Measurements from ENCODE around the gene GPR142.

Gene GPR142

DNA sequence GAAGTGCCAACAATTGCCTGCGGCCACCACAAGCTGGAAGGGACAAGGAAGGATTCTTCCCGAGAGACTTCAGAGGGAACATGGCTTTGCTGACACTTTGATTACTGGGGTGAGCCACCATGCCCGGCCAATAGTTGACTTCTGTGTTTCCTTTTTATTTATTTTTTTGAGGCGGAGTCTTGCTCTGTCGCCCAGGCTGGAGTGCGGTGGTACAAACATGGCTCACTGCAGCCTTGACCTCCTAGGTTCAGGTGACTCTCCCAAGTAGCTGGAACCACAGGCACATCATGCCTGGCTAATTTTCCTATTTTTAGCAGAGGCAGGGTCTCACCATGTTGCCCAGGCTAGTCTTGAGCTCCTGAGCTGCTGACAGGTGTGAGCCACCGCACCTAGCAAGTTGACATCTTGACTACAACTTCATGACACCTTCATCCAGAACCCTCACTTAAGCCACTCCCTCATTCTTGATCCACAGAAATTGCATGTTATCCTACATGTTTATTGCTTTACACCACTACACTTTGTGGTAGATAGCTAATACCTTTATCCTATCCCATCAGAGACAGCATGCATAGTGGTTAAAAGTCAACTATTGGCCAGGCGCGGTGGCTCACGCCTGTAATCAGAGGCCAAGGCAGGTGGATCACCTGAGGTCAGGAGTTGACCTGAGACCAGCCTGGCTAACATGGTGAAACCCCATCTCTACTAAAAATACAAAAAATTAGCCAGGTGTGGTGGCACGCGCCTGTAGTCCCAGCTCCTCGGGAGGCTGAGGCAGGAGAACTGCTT lies 48.5 kb downstream of the GPR142 start:
- no peak overlapping the region for H3K4me3 ChIP-seq (ENCODE audit: low read depth, low read length)
- in situ Hi-C loops (cut with HindIII; ENCODE audit: low sequenced_read_pairs) = no loop called here
- no peak for DNase-seq (ENCODE audit: low read depth, low spot score)
- TF ChIP-seq, protein P1, sequence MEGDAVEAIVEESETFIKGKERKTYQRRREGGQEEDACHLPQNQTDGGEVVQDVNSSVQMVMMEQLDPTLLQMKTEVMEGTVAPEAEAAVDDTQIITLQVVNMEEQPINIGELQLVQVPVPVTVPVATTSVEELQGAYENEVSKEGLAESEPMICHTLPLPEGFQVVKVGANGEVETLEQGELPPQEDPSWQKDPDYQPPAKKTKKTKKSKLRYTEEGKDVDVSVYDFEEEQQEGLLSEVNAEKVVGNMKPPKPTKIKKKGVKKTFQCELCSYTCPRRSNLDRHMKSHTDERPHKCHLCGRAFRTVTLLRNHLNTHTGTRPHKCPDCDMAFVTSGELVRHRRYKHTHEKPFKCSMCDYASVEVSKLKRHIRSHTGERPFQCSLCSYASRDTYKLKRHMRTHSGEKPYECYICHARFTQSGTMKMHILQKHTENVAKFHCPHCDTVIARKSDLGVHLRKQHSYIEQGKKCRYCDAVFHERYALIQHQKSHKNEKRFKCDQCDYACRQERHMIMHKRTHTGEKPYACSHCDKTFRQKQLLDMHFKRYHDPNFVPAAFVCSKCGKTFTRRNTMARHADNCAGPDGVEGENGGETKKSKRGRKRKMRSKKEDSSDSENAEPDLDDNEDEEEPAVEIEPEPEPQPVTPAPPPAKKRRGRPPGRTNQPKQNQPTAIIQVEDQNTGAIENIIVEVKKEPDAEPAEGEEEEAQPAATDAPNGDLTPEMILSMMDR (IDR thresholded peaks at IDR 0.05; ENCODE audit: low read depth, low read length) = no peak

DNA sequence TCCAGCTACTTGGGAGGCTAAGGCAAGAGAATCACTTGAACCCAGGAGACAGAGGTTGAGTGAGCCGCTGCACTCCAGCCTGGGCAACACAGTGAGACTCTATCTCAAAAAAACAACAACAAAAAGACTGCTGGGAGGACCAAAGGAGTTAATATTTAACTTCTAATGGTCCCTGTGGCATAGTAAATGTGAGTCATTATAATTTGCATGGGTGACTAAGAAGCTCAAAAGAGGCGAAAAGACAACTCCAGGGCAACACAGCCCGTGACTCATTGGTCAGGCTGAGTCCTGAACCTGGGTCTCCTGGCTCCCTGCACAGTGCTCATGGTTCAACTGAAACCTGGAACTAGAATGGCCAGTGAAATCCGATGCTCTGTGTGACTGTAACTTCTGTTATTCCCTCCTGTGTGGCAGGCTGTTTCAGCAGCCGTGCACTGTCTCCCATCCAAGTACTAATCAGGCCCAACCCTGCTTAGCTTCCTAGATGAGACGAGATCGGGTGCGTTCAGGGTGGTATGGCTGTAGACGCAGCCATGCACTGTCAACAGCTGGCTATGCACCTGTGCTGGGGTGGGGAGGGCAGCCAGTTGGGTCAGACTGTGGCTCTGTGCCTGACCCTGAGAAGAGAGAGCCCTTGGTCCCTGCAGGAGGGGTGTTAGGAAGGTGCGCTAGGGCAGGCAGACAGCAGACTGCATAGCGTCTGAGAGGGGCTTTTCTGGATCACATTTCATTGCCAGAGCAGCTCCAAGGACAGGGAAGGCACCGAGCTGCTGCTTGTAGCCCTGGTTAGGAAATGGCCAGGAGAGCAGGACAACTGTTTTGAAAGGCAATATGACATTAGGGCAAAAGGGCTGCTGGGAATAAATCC lies 50.1 kb downstream of the GPR142 start:
- no peak overlapping the region for H3K4me3 ChIP-seq (ENCODE audit: low read depth, low read length)
- in situ Hi-C loops (cut with HindIII; ENCODE audit: low sequenced_read_pairs) = no loop called here
- no peak for DNase-seq (ENCODE audit: low read depth, low spot score)
- TF ChIP-seq, protein P1 (IDR thresholded peaks at IDR 0.05; ENCODE audit: low read depth, low read length) = no peak

DNA sequence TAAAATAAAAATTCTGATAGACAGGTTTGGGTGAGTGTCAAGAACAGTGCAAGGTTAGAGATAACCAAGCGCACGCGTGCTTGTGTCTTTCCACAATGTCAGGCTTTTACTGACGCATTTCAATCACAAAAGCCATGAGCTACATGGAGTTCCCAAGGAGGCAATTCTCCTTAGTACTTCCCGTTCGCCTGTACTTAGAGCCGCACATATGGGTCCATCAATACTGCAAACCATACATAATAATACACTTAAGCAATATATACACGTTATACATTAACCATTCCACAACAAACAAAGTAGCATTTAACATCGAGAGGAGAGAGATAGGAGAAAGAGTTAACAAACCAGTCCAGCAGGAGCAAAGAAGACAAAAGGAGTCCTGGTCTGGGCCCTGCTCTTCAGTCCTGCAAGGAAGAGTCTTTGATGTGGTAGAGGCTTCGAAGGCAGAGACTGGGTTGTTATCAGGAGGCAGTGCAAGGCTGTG lies 52.7 kb downstream of the GPR142 start:
- no peak for DNase-seq (ENCODE audit: low read depth, low spot score)
- H3K4me3 ChIP-seq (ENCODE audit: low read depth, low read length) = no peak overlapping the region
- TF ChIP-seq, protein P1 (IDR thresholded peaks at IDR 0.05; ENCODE audit: low read depth, low read length) = no peak
- in situ Hi-C loops (cut with HindIII; ENCODE audit: low sequenced_read_pairs) = no loop called here

Data from astrocyte of the spinal cord (primary cell).